Measurements from ENCODE around the gene PLAAT5. TPM values are rescaled to one million over a fixed set of nuclear protein-coding genes. Genes with fewer than 3 reads are reported as not detected.

PLAAT5 gene
- total and polyA plus RNA-seq, 9 donors, result 1.5 to 35.0 (median 3.8) TPM

- no peak overlapping the region for H3K4me3 ChIP-seq
- WGBS, 3 donors, result 93 to 96% (median 96%) methylated on average over 12 of the region's 12 CpGs
- DNase-seq, result no peak
- no peaks in the 10 kb centered on the region for H3K27me3 ChIP-seq
- TF ChIP-seq POLR2A (IDR thresholded peaks at IDR 0.05), result no peak
- TF ChIP-seq CTCF (IDR thresholded peaks at IDR 0.05), result no peak
- no peak for TF ChIP-seq EP300 (IDR thresholded peaks at IDR 0.05)
- intact Hi-C loops (cut with DNase I), result no loop called here
- no peak overlapping the region for H3K27ac ChIP-seq
- H3K36me3 ChIP-seq, result no peaks in the 10 kb centered on the region
- no peaks in the 10 kb centered on the region for H3K9me3 ChIP-seq
- peaks cover 6% of the 10 kb centered on the region for H3K4me1 ChIP-seq (ENCODE audit: insufficient read depth)
These were observed 17.8 kb upstream of the PLAAT5 start for GRCh38 chr11:63508745-63509144.

- DNase-seq, result no peak
- H3K4me1 ChIP-seq (ENCODE audit: insufficient read depth), result peaks cover 6% of the 10 kb centered on the region
- H3K9me3 ChIP-seq, result no peaks in the 10 kb centered on the region
- no peaks in the 10 kb centered on the region for H3K27me3 ChIP-seq
- no peak overlapping the region for H3K27ac ChIP-seq
- 83 to 91% (median 90%) methylated on average over 3 of the region's 3 CpGs for WGBS, 3 donors
- H3K4me3 ChIP-seq, result no peak overlapping the region
- TF ChIP-seq CTCF (IDR thresholded peaks at IDR 0.05) (no peak), EP300 (IDR thresholded peaks at IDR 0.05) (no peak), POLR2A (IDR thresholded peaks at IDR 0.05) (no peak)
- no peaks in the 10 kb centered on the region for H3K36me3 ChIP-seq
- intact Hi-C loops (cut with DNase I), result no loop called here
These were observed 17.0 kb upstream of the PLAAT5 start for GRCh38 chr11:63508009-63508408.

- H3K4me1 ChIP-seq (ENCODE audit: insufficient read depth), result peaks cover 6% of the 10 kb centered on the region
- H3K4me3 ChIP-seq, result no peak overlapping the region
- no peak overlapping the region for H3K27ac ChIP-seq
- no peaks in the 10 kb centered on the region for H3K9me3 ChIP-seq
- no peaks in the 10 kb centered on the region for H3K36me3 ChIP-seq
- H3K27me3 ChIP-seq, result no peaks in the 10 kb centered on the region
- DNase-seq, result no peak
- 78 to 92% (median 87%) methylated on average over 2 of the region's 2 CpGs for WGBS, 3 donors
- intact Hi-C loops (cut with DNase I), result no loop called here
- TF ChIP-seq EP300 (IDR thresholded peaks at IDR 0.05) (no peak), CTCF (IDR thresholded peaks at IDR 0.05) (no peak), POLR2A (IDR thresholded peaks at IDR 0.05) (no peak)
These were observed 16.5 kb upstream of the PLAAT5 start for GRCh38 chr11:63507511-63507910.

- no peak overlapping the region for H3K4me3 ChIP-seq
- no peak overlapping the region for H3K27ac ChIP-seq
- H3K9me3 ChIP-seq, result no peaks in the 10 kb centered on the region
- intact Hi-C loops (cut with DNase I), result no loop called here
- peaks cover 6% of the 10 kb centered on the region for H3K4me1 ChIP-seq (ENCODE audit: insufficient read depth)
- 95 to 99% (median 96%) methylated on average over 2 of the region's 2 CpGs for WGBS, 3 donors
- H3K36me3 ChIP-seq, result no peaks in the 10 kb centered on the region
- H3K27me3 ChIP-seq, result no peaks in the 10 kb centered on the region
- TF ChIP-seq EP300 (IDR thresholded peaks at IDR 0.05), result no peak
- no peak for TF ChIP-seq POLR2A (IDR thresholded peaks at IDR 0.05)
- TF ChIP-seq CTCF (IDR thresholded peaks at IDR 0.05), result no peak
- DNase-seq, result no peak
These were observed 15.9 kb upstream of the PLAAT5 start for GRCh38 chr11:63506876-63507275.
